SK-N-SH (cell line): ENCODE measurements around the gene PPP1R2C. TPM values are rescaled to one million over a fixed set of nuclear protein-coding genes. Genes with fewer than 3 reads are reported as not detected.

ENCODE experiments used
- CTCF ChIA-PET: fragments of 300-600, 350-600 bp; formaldehyde crosslinking; extraction: SDS; loops from one replicate; lab custom pipeline; 2021; lab: Yijun Ruan, JAX
- POLR2A ChIA-PET: fragments of 350-600 bp; sonication (Branson Sonifier 250); formaldehyde crosslinking; extraction: SDS; loops from one replicate; lab custom pipeline; 2020; ENCODE audit warnings: antibody characterized with exemption, inconsistent platforms; lab: Yijun Ruan, JAX
- DNase-seq: peaks from one replicate; pipeline ENCODE4 v3.0.0; 2012
- H2AFZ ChIP-seq: fragments of 200-600 bp; sonication (generic); 2 replicates; pipeline ENCODE4 v1.8.1; 2016; ENCODE audit warnings: antibody characterized with exemption, mild to moderate bottlenecking, low read depth
- H3F3A ChIP-seq: fragments of 200-600 bp; sonication (generic); replicated peaks from 2 replicates; pipeline ENCODE3; 2016; ENCODE audit warnings: antibody characterized with exemption, mild to moderate bottlenecking; ENCODE audit not compliant: insufficient read depth
- H3K27ac ChIP-seq, 2 experiments: fragments of 200-500 bp in 1 of 2; fragments of 200-600 bp in 1 of 2; sonication (Bioruptor generic) in 1 of 2; sonication (generic), shearing (Covaris generic) in 1 of 2; 2 replicates each; pipeline versions ENCODE4 v1.5.1 to v1.6.1; 2014 to 2016; ENCODE audit warnings: low read depth in 2 of 2, inconsistent platforms in 1 of 2, low read length in 1 of 2, mild to moderate bottlenecking in 1 of 2, mixed read lengths in 1 of 2
- H3K27me3 ChIP-seq: fragments of 200-600 bp; sonication (generic), shearing (Covaris generic); 2 replicates; pipeline ENCODE4 v1.6.1; 2016; ENCODE audit warnings: mixed run types; ENCODE audit not compliant: insufficient read depth
- H3K36me3 ChIP-seq, 2 experiments: fragments of 200-500 bp in 1 of 2; fragments of 200-600 bp in 1 of 2; sonication (Bioruptor generic) in 1 of 2; sonication (generic) in 1 of 2; replicated peaks in 1 of 2; 2 replicates each; pipeline versions ENCODE3 to v1.5.1; 2014 to 2016; ENCODE audit warnings: low read length in 1 of 2, mild to moderate bottlenecking in 1 of 2; ENCODE audit not compliant: insufficient read depth in 2 of 2, control insufficient read depth in 1 of 2
- H3K4me1 ChIP-seq, 2 experiments: fragments of 200-500 bp in 1 of 2; fragments of 200-600 bp in 1 of 2; sonication (Bioruptor generic) in 1 of 2; sonication (generic), shearing (Covaris generic) in 1 of 2; 2 replicates each; pipeline versions ENCODE4 v1.5.1 to v1.6.1; 2014 to 2016; ENCODE audit warnings: low read depth in 1 of 2, low read length in 1 of 2, mixed run types in 1 of 2; ENCODE audit not compliant: insufficient read depth in 2 of 2, control insufficient read depth in 1 of 2
- H3K4me2 ChIP-seq: fragments of 200-600 bp; sonication (generic), shearing (Covaris generic); 2 replicates; pipeline ENCODE4 v1.6.1; 2017; ENCODE audit warnings: mixed run types
- H3K4me3 ChIP-seq, 2 experiments: fragments of 200-500 bp in 1 of 2; fragments of 200-600 bp in 1 of 2; sonication (Bioruptor generic) in 1 of 2; sonication (generic), shearing (Covaris generic) in 1 of 2; 2 replicates each; pipeline versions ENCODE4 v1.5.1 to v1.8.1; 2014 to 2016; ENCODE audit warnings: low read depth in 2 of 2, inconsistent platforms in 1 of 2, low read length in 1 of 2, mild to moderate bottlenecking in 1 of 2, mixed read lengths in 1 of 2, moderate library complexity in 1 of 2
- H3K79me2 ChIP-seq: fragments of 200-600 bp; sonication (generic); 2 replicates; pipeline ENCODE4 v1.8.1; 2017; ENCODE audit warnings: mild to moderate bottlenecking; ENCODE audit not compliant: insufficient read depth
- H3K9ac ChIP-seq: fragments of 200-600 bp; sonication (generic); 2 replicates; pipeline ENCODE4 v1.6.1; 2017; ENCODE audit warnings: mixed run types
- H3K9me2 ChIP-seq: fragments of 200-600 bp; sonication (generic); 2 replicates; pipeline ENCODE4 v1.6.1; 2017; ENCODE audit warnings: mixed run types
- H3K9me3 ChIP-seq: fragments of 200-600 bp; sonication (generic); 2 replicates; pipeline ENCODE4 v1.6.1; 2017; ENCODE audit warnings: mixed run types, mild to moderate bottlenecking, moderate library complexity
- H4K20me1 ChIP-seq: fragments of 200-600 bp; sonication (generic); 2 replicates; pipeline ENCODE4 v1.6.1; 2017; ENCODE audit warnings: mild to moderate bottlenecking, mixed run types; ENCODE audit not compliant: insufficient read depth
- CHD2 ChIP-seq: fragments of 150-350 bp; IDR thresholded peaks from 2 replicates; pipeline ENCODE4 v1.6.1; 2018; ENCODE audit warnings: low read length; ENCODE audit not compliant: partially characterized antibody
- EP300 ChIP-seq, 2 experiments: IDR thresholded peaks; 2 replicates each; pipeline versions ENCODE4 v1.4.0 to v1.6.1; 2012; ENCODE audit warnings: borderline replicate concordance in 1 of 2, low read depth in 1 of 2, low read length in 1 of 2
- EZH2phosphoT487 ChIP-seq: fragments of 200-600 bp; sonication (generic); IDR thresholded peaks from 2 replicates; pipeline ENCODE4 v1.6.1; 2017; ENCODE audit warnings: low read depth, mixed run types, mild to moderate bottlenecking, antibody characterized with exemption, moderate library complexity, borderline replicate concordance
- FOSL2 ChIP-seq: IDR thresholded peaks from 2 replicates; pipeline ENCODE4 v1.4.0; 2012; ENCODE audit warnings: low read depth, mild to moderate bottlenecking, moderate library complexity, borderline replicate concordance
- FOXM1 ChIP-seq: IDR thresholded peaks from 2 replicates; pipeline ENCODE4 v1.4.0; 2012; ENCODE audit warnings: low read depth, mild to moderate bottlenecking
- GATA2 ChIP-seq: sonication (generic); formaldehyde crosslinking; IDR thresholded peaks from 2 replicates; pipeline ENCODE4 v1.5.0; 2020; ENCODE audit warnings: mild to moderate bottlenecking, missing genetic modification reagents
- MEF2A ChIP-seq: IDR thresholded peaks from 2 replicates; pipeline ENCODE4 v1.4.0; 2012; ENCODE audit warnings: low read depth, borderline replicate concordance
- NFIC ChIP-seq: IDR thresholded peaks from 2 replicates; pipeline ENCODE4 v1.4.0; 2012; ENCODE audit warnings: borderline replicate concordance
- POLR2AphosphoS5 ChIP-seq: IDR thresholded peaks from 2 replicates; pipeline ENCODE4 v1.6.1; 2012; ENCODE audit warnings: low read depth, low read length
- RCOR1 ChIP-seq: fragments of 150-350 bp; IDR thresholded peaks from 2 replicates; pipeline ENCODE4 v1.6.1; 2017; ENCODE audit warnings: antibody characterized with exemption, low read length
- TEAD4 ChIP-seq: IDR thresholded peaks from 2 replicates; pipeline ENCODE4 v1.4.0; 2012; ENCODE audit warnings: mild to moderate bottlenecking, borderline replicate concordance; ENCODE audit not compliant: insufficient read depth
- YY1 ChIP-seq: IDR thresholded peaks from 2 replicates; pipeline ENCODE4 v1.4.0; 2012; ENCODE audit warnings: low read depth, mild to moderate bottlenecking
- WGBS: methylation state at CpG from one replicate; pipeline ENCODE4 v1.1.6; 2017; ENCODE audit warnings: low lambda C conversion rate; 5-methylcytosine and 5-hydroxymethylcytosine counted together
- polyA plus RNA-seq, 3 experiments: library from polyadenylated mRNA; depleted of rRNA; stranded (reverse); fragments of >200 nt; gene quantifications; 2 replicates each; pipeline ENCODE4 v1.2.3, GENCODE V29; 2012
- TF ChIP-seq, protein P1 (sequence below): IDR thresholded peaks from 2 replicates; pipeline ENCODE4 v1.4.0; 2012; ENCODE audit warnings: low read depth, borderline replicate concordance
- TF ChIP-seq, protein P2 (sequence below): IDR thresholded peaks from 2 replicates; pipeline ENCODE4 v1.4.0; 2012; ENCODE audit warnings: low read depth, borderline replicate concordance
- TF ChIP-seq, protein P3 (sequence below): IDR thresholded peaks from 2 replicates; pipeline ENCODE4 v1.6.1; 2012; ENCODE audit warnings: mild to moderate bottlenecking, low read depth, low read length, moderate library complexity
- TF ChIP-seq, protein P4 (sequence below): IDR thresholded peaks from 2 replicates; pipeline ENCODE4; 2012
- TF ChIP-seq, protein P5 (sequence below): fragments of 200-600 bp; sonication (generic); IDR thresholded peaks from 2 replicates; pipeline ENCODE4 v1.6.1; 2017; ENCODE audit warnings: antibody characterized with exemption, mild to moderate bottlenecking, moderate library complexity

PPP1R2C gene
- polyA plus RNA-seq, 1 of the 3 experiments (the other 2 are of a cell fraction), result not detected

DNA sequence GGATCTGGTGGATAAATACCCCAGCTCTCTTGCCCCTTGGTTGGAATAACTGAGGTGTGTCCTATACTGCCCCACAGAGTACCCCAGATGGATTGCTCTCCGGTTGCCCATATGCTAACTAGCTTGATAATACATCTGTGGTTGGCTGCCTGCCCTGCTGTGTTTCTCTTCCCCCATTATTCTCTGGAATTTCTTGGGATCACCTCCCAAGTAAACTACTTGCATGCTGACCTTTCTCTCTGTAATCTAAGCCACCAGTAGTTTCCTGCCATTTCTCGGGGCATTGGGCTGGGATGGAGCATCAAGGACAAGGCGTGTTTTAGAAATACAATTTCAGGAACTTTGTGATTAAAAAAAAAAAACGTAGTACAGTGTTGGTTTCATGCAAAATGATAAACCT, 25.2 kb downstream of the PPP1R2C start:
- POLR2A ChIA-PET, result no interaction called here
- TF ChIP-seq FOSL2 (no peak), EP300 (IDR thresholded peaks at IDR 0.05; ENCODE audit: borderline replicate concordance in 1 of 2, low read depth in 1 of 2, low read length in 1 of 2) (no peak), EZH2phosphoT487 (no peak), POLR2AphosphoS5 (no peak), GATA2 (CRISPR knock-in tag) (no peak)
- TF ChIP-seq, protein P1, sequence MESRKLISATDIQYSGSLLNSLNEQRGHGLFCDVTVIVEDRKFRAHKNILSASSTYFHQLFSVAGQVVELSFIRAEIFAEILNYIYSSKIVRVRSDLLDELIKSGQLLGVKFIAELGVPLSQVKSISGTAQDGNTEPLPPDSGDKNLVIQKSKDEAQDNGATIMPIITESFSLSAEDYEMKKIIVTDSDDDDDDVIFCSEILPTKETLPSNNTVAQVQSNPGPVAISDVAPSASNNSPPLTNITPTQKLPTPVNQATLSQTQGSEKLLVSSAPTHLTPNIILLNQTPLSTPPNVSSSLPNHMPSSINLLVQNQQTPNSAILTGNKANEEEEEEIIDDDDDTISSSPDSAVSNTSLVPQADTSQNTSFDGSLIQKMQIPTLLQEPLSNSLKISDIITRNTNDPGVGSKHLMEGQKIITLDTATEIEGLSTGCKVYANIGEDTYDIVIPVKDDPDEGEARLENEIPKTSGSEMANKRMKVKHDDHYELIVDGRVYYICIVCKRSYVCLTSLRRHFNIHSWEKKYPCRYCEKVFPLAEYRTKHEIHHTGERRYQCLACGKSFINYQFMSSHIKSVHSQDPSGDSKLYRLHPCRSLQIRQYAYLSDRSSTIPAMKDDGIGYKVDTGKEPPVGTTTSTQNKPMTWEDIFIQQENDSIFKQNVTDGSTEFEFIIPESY, result no peak

DNA sequence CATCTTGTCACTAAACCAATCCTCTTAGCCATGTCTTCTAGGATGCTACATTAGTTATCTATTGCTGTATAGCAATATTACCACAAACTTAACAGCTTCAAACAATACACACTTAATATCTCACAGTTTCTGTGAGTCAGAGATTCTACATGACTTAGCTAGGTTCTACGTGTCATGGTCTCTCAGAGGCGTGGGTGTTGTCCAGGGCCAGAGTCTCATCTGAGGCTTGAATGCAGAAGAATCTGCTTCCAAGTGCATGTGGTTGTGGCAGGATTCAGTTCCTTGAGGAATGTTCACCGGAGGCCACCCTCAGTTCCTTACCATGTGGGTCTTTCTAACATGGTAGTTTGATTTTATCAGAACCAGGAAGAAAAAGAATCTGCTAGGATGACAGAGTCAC, 26.4 kb downstream of the PPP1R2C start:
- Histone ChIP-seq H2AFZ (no peak overlapping the region), H3K27me3 (no peaks in the 10 kb centered on the region), H3K79me2 (no peaks in the 10 kb centered on the region), H3K36me3 (no peaks in the 10 kb centered on the region), H3K27ac (no peak overlapping the region), H3K9me2 (no peaks in the 10 kb centered on the region), H3K4me1 (no peaks in the 10 kb centered on the region), H3K4me3 (no peak overlapping the region), H3K9me3 (no peaks in the 10 kb centered on the region), H3K4me2 (no peak overlapping the region), H3F3A (no peaks in the 10 kb centered on the region), H4K20me1 (no peaks in the 10 kb centered on the region), H3K9ac (no peak overlapping the region)
- POLR2A ChIA-PET, result no interaction called here
- CTCF ChIA-PET, result no interaction called here
- DNase-seq, result no peak
- WGBS, result 3% methylated on average over 3 of the region's 3 CpGs
- TF ChIP-seq TEAD4 (no peak), MEF2A (no peak), FOXM1 (no peak), RCOR1 (no peak), YY1 (no peak), POLR2AphosphoS5 (no peak), NFIC (no peak), CHD2 (no peak)
- TF ChIP-seq, protein P2, sequence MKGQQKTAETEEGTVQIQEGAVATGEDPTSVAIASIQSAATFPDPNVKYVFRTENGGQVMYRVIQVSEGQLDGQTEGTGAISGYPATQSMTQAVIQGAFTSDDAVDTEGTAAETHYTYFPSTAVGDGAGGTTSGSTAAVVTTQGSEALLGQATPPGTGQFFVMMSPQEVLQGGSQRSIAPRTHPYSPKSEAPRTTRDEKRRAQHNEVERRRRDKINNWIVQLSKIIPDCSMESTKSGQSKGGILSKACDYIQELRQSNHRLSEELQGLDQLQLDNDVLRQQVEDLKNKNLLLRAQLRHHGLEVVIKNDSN, result no peak
- TF ChIP-seq, protein P3, sequence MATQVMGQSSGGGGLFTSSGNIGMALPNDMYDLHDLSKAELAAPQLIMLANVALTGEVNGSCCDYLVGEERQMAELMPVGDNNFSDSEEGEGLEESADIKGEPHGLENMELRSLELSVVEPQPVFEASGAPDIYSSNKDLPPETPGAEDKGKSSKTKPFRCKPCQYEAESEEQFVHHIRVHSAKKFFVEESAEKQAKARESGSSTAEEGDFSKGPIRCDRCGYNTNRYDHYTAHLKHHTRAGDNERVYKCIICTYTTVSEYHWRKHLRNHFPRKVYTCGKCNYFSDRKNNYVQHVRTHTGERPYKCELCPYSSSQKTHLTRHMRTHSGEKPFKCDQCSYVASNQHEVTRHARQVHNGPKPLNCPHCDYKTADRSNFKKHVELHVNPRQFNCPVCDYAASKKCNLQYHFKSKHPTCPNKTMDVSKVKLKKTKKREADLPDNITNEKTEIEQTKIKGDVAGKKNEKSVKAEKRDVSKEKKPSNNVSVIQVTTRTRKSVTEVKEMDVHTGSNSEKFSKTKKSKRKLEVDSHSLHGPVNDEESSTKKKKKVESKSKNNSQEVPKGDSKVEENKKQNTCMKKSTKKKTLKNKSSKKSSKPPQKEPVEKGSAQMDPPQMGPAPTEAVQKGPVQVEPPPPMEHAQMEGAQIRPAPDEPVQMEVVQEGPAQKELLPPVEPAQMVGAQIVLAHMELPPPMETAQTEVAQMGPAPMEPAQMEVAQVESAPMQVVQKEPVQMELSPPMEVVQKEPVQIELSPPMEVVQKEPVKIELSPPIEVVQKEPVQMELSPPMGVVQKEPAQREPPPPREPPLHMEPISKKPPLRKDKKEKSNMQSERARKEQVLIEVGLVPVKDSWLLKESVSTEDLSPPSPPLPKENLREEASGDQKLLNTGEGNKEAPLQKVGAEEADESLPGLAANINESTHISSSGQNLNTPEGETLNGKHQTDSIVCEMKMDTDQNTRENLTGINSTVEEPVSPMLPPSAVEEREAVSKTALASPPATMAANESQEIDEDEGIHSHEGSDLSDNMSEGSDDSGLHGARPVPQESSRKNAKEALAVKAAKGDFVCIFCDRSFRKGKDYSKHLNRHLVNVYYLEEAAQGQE, result no peak
- TF ChIP-seq, protein P4, sequence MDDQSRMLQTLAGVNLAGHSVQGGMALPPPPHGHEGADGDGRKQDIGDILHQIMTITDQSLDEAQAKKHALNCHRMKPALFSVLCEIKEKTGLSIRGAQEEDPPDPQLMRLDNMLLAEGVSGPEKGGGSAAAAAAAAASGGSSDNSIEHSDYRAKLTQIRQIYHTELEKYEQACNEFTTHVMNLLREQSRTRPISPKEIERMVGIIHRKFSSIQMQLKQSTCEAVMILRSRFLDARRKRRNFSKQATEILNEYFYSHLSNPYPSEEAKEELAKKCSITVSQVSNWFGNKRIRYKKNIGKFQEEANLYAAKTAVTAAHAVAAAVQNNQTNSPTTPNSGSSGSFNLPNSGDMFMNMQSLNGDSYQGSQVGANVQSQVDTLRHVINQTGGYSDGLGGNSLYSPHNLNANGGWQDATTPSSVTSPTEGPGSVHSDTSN, result no peak
- TF ChIP-seq, protein P5, sequence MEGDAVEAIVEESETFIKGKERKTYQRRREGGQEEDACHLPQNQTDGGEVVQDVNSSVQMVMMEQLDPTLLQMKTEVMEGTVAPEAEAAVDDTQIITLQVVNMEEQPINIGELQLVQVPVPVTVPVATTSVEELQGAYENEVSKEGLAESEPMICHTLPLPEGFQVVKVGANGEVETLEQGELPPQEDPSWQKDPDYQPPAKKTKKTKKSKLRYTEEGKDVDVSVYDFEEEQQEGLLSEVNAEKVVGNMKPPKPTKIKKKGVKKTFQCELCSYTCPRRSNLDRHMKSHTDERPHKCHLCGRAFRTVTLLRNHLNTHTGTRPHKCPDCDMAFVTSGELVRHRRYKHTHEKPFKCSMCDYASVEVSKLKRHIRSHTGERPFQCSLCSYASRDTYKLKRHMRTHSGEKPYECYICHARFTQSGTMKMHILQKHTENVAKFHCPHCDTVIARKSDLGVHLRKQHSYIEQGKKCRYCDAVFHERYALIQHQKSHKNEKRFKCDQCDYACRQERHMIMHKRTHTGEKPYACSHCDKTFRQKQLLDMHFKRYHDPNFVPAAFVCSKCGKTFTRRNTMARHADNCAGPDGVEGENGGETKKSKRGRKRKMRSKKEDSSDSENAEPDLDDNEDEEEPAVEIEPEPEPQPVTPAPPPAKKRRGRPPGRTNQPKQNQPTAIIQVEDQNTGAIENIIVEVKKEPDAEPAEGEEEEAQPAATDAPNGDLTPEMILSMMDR, result no peak

More for the DNA sequence above, 25.2 kb downstream of the PPP1R2C start:
- Histone ChIP-seq H3K4me3 (no peak overlapping the region), H3K36me3 (no peaks in the 10 kb centered on the region), H3K4me2 (no peak overlapping the region), H4K20me1 (no peaks in the 10 kb centered on the region), H3K27me3 (no peaks in the 10 kb centered on the region), H3F3A (no peaks in the 10 kb centered on the region), H3K9me2 (no peaks in the 10 kb centered on the region), H3K4me1 (no peaks in the 10 kb centered on the region), H2AFZ (no peak overlapping the region), H3K9ac (no peak overlapping the region), H3K27ac (no peak overlapping the region), H3K79me2 (no peaks in the 10 kb centered on the region), H3K9me3 (no peaks in the 10 kb centered on the region)
- 3% methylated on average over 4 of the region's 4 CpGs for WGBS
- DNase-seq, result no peak
- CTCF ChIA-PET, result interaction anchor here (1.1 kb wide), 1 partner anchor 37 kb away, joined by 3 read pairs; no protein-coding TSS in a partner anchor
